Right cardiac atrium (tissue), 5 donors: ENCODE results near the gene RGS16. TPM values are rescaled to one million over a fixed set of nuclear protein-coding genes. Genes with fewer than 3 reads are reported as not detected.

Source experiments
- ATAC-seq, 2 donors: fragments of 200-7000 bp; cut with Tn5 transposase; one replicate each; pipeline versions ENCODE4 v1.8.0 to v1.9.1; 2020; ENCODE audit warnings: moderate library complexity in 2 of 2, mild to moderate bottlenecking in 1 of 2
- DNase-seq, 3 donors: peaks; one replicate each; pipeline ENCODE4 v3.0.0-alpha.2; 2020
- H3K27ac ChIP-seq: one replicate; pipeline ENCODE4 v1.5.1; 2013; ENCODE audit warnings: mild to moderate bottlenecking, low read length, control low read depth, moderate library complexity
- H3K27me3 ChIP-seq: one replicate; pipeline ENCODE4 v1.6.1; 2013; ENCODE audit not compliant: control insufficient read depth, insufficient read depth
- H3K4me1 ChIP-seq: one replicate; pipeline ENCODE4 v1.6.1; 2013; ENCODE audit warnings: low read length; ENCODE audit not compliant: control insufficient read depth, insufficient read depth
- H3K4me3 ChIP-seq: one replicate; pipeline ENCODE4 v1.5.1; 2013; ENCODE audit warnings: low read length, control low read depth
- H3K9me3 ChIP-seq: one replicate; pipeline ENCODE4 v1.6.1; 2013; ENCODE audit warnings: low read length; ENCODE audit not compliant: control insufficient read depth
- WGBS: extraction: QIAGEN DNeasy Blood & Tissue Kit; methylation state at CpG from one replicate; pipeline ENCODE4 v1.1.7; 2013; 5-methylcytosine and 5-hydroxymethylcytosine counted together
- intact Hi-C, 4 donors: fragments of 100-400 bp; cut with DNase I; formaldehyde crosslinking; loops; one replicate each; pipeline versions ENCODE4 v1.11.0 to v1.14.0; 2022 to 2023
- polyA plus RNA-seq: library from polyadenylated mRNA; stranded (reverse); fragments of 200-250 nt; gene quantifications from one replicate; pipeline ENCODE4 v1.2.3, GENCODE V29; 2013
- total RNA-seq, 4 donors: library from RNA; stranded (reverse); fragmentation: NEBNext Ultra II Directional; extraction: Animal tissue kit (Norgen Biotek cat#: 25700); gene quantifications; one replicate each; pipeline ENCODE4 v1.2.1, GENCODE V29; 2021
- donor health status: healthy with polysubstance abuse.
- donor health status: DM: no; HTN: yes; CAD: no.
- donor health status: DM: no; HTN: no; CAD: no.
- donor health status: DM: no; HTN: yes; CAD: no; lungs with severe emphysema.
- donor health status: DM: yes; HTN: yes; CAD: no.

RGS16 gene
- total and polyA plus RNA-seq, 5 donors = 0.47 to 2.1 (median 0.79) TPM

DNA sequence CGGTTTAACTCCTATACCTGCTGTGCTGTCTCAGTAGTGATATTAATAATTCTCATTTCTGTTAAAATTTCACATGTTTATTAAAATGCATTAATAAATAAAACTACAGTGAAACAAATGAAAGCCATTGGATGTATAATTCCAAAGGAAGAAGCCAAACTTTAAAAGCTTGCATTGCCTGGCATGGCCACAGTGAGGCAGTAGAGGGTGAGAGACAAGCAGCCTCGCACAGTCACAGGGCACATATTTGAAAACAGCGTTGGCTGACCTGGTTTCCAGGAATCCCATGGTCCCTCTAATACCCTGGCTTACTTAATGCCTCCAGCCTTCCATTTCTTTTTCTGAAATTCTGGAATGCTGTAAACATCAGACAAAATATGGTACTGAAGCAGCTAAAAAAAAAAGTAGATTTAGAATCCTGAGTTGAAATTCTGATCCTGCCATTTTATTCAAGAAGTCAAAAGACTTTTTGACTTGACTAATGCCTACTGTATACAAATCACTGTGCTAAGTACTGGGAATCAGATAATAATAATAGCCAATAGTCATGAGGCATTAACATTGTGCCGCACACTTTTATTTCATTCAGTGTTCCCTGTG, 8.4 kb downstream of the RGS16 start:
- Histone ChIP-seq H3K27ac (no peak overlapping the region), H3K9me3 (no peaks in the 10 kb centered on the region), H3K4me1 (no peaks in the 10 kb centered on the region), H3K4me3 (no peak overlapping the region), H3K27me3 (no peaks in the 10 kb centered on the region)
- peak; percentile 63 to 76 (median 74) for DNase-seq
- ATAC-seq = peak; percentile 70 to 78
- WGBS = 36% methylated on average over 4 of the region's 4 CpGs
- intact Hi-C loops = loop anchor here in 2 of 4 donors (10.0 kb wide), 1 partner anchor 151 kb away; no protein-coding TSS in a partner anchor

- DNase-seq = no peak
- H3K4me3 ChIP-seq = no peak overlapping the region
- H3K27ac ChIP-seq = no peak overlapping the region
- no peaks in the 10 kb centered on the region for H3K4me1 ChIP-seq
- H3K9me3 ChIP-seq = no peaks in the 10 kb centered on the region
- ATAC-seq = no peak
- intact Hi-C loops = loop anchor here in 3 of 4 donors (10.0 kb wide), 2 partner anchors 145 to 505 kb away; no protein-coding TSS in a partner anchor
- WGBS = 93% methylated on average over 5 of the region's 5 CpGs
- no peaks in the 10 kb centered on the region for H3K27me3 ChIP-seq
Measured at GRCh38 chr1:182589931-182590330, 14.3 kb downstream of the RGS16 start.

- 82% methylated on average over 3 of the region's 3 CpGs for WGBS
- H3K27ac ChIP-seq = no peak overlapping the region
- DNase-seq (no peak), ATAC-seq (no peak)
- intact Hi-C loops = loop anchor here in 2 of 4 donors (10.0 kb wide), 2 partner anchors 145 to 505 kb away; no protein-coding TSS in a partner anchor
- peaks cover 1% of the 10 kb centered on the region for H3K4me1 ChIP-seq
- H3K9me3 ChIP-seq = no peaks in the 10 kb centered on the region
- peak overlapping the region; percentile 66 for H3K4me3 ChIP-seq
- no peaks in the 10 kb centered on the region for H3K27me3 ChIP-seq
Measured at GRCh38 chr1:182589520-182589919, 14.7 kb downstream of the RGS16 start.

DNA sequence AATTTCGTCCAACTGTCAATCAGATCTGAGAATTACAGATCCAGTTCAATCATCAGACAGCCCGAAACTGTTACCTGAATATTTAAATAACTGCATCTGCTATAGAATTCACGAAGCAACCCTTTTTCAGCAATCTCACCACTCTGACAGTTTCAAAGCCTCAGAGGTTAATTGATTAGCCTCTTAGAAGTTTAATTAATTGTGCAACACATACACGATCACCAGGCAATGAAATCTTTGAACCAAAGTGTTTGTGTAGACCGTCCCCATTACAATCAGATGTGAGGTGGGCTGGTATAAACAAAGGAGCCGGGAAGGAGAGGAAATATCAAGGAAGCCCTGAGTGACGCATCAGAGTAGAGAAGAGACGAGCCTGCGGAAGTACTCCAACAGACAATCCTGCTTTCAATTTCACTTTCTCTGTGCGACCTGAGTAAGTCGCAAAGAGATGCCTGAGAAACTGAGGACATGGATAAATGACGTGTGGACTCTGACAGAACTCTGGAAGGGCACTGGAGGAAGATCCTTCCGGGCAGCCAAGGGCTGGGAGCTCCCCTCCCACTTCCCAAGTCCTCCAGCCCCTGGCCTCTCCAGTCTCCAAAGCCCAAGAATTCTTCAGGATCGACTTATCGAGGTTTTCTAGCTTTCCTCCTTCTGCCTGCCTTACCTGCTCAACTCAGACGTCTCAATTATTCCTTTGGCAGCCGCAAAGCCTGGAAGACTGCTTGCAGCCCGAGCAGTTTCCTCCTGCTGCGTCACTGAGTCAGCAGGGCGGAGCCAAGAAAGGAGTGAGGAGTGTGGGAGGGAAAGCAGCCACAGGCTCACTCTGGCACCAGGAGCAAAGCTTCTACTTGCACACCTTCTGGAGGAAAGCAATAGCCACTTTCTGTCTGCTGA, 15.4 kb downstream of the RGS16 start, which contains the start of gene RNASEL:
RNASEL (minus strand) TSS at position 757 of the 897 bp plus-strand sequence. CDS start 2,450 bp downstream, outside the sequence.
- DNase-seq = peak; percentile 80 to 89 (median 87)
- H3K4me3 ChIP-seq = peak within 1 kb of the TSS; percentile 66
- intact Hi-C loops = loop anchor here in 2 of 4 donors (10.0 kb wide), 2 partner anchors 144 to 504 kb away; no protein-coding TSS in a partner anchor
- peaks cover 3% of the 10 kb centered on the region for H3K4me1 ChIP-seq
- H3K27me3 ChIP-seq = no peaks in the 10 kb centered on the region
- peak within 1 kb of the TSS; percentile 68 for H3K27ac ChIP-seq
- WGBS = 8% methylated on average over 20 of the region's 20 CpGs
- no peaks in the 10 kb centered on the region for H3K9me3 ChIP-seq
- ATAC-seq = peak; percentile 94 to 95

GRCh38 chr1:182587666-182588499, 16.3 kb downstream of the RGS16 start:
- no peaks in the 10 kb centered on the region for H3K9me3 ChIP-seq
- ATAC-seq (no peak), DNase-seq (no peak)
- H3K4me3 ChIP-seq = peak overlapping the region; percentile 66
- H3K27ac ChIP-seq = no peak overlapping the region
- H3K27me3 ChIP-seq = no peaks in the 10 kb centered on the region
- intact Hi-C loops = loop anchor here in 2 of 4 donors (10.0 kb wide), 2 partner anchors 143 to 503 kb away; no protein-coding TSS in a partner anchor
- 46% methylated on average over 4 of the region's 4 CpGs for WGBS
- peaks cover 3% of the 10 kb centered on the region for H3K4me1 ChIP-seq

GRCh38 chr1:182587093-182587492, 17.1 kb downstream of the RGS16 start:
- Histone ChIP-seq H3K27me3 (no peaks in the 10 kb centered on the region), H3K9me3 (no peaks in the 10 kb centered on the region), H3K4me1 (peaks cover 3% of the 10 kb centered on the region), H3K27ac (no peak overlapping the region), H3K4me3 (no peak overlapping the region)
- 0% methylated on average over 1 of the region's 1 CpG for WGBS
- ATAC-seq (no peak), DNase-seq (no peak)
- intact Hi-C loops = loop anchor here in 2 of 4 donors (10.0 kb wide), 2 partner anchors 142 to 502 kb away; no protein-coding TSS in a partner anchor

GRCh38 chr1:182586380-182586779, 17.8 kb downstream of the RGS16 start:
- Histone ChIP-seq H3K27ac (no peak overlapping the region), H3K27me3 (no peaks in the 10 kb centered on the region), H3K9me3 (no peaks in the 10 kb centered on the region), H3K4me1 (peaks cover 3% of the 10 kb centered on the region), H3K4me3 (no peak overlapping the region)
- ATAC-seq (no peak), DNase-seq (no peak)
- WGBS = 93% methylated on average over 11 of the region's 11 CpGs
- intact Hi-C loops = loop anchor here in 2 of 4 donors (10.0 kb wide), 2 partner anchors 142 to 502 kb away; no protein-coding TSS in a partner anchor

DNA sequence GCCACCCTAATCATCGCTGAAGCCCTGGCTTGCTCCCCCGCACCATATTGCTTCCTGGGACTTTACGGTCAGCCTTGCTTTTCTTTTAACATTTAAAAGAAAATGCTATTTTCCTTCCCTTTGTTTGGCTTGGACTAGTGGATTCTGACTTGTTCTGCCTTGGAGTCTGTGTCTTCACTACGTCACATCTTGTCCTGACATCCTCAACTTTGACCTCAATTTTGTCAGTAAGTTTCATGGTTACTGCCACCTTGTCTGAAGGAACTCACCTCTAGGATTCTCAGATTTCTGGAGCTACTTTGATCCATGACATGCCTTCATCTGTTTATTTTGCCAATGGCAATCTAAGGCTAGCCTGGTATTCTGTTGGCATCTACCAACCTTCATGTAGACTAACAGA, 19.4 kb downstream of the RGS16 start:
- DNase-seq (peak in 1 of 3 donors; percentile 46), ATAC-seq (no peak)
- Histone ChIP-seq H3K9me3 (no peaks in the 10 kb centered on the region), H3K4me3 (no peak overlapping the region), H3K4me1 (peaks cover 3% of the 10 kb centered on the region), H3K27me3 (no peaks in the 10 kb centered on the region), H3K27ac (no peak overlapping the region)
- intact Hi-C loops = loop anchor here in 2 of 4 donors (10.0 kb wide), 2 partner anchors 140 to 500 kb away; no protein-coding TSS in a partner anchor
- WGBS = 92% methylated on average over 4 of the region's 4 CpGs

DNA sequence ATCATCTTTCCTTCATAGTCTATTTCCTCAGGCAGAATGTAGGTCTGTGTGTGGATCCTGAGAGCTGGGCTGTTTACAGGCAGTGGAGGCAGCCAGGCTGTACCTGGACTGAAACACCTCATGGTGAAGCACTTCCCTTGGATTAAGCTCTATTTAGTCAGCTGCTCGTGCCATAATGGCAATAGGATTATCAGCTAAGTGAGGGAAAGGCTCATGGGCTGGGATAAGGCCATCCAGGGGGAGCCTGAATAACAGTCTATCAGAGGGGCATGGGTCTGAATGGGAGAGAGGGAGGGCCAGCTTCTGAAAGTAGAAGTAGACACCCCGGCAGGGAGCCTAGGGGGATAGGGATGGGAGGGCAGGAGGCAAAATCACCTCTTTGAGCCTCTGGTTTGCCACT, 23.5 kb downstream of the RGS16 start:
- H3K27me3 ChIP-seq = no peaks in the 10 kb centered on the region
- H3K4me3 ChIP-seq = no peak overlapping the region
- intact Hi-C loops = loop anchor here in 2 of 4 donors (10.0 kb wide), 2 partner anchors 136 to 496 kb away; no protein-coding TSS in a partner anchor
- ATAC-seq = no peak
- peaks cover 3% of the 10 kb centered on the region for H3K4me1 ChIP-seq
- DNase-seq = no peak
- 90% methylated on average over 2 of the region's 2 CpGs for WGBS
- no peak overlapping the region for H3K27ac ChIP-seq
- no peaks in the 10 kb centered on the region for H3K9me3 ChIP-seq

DNA sequence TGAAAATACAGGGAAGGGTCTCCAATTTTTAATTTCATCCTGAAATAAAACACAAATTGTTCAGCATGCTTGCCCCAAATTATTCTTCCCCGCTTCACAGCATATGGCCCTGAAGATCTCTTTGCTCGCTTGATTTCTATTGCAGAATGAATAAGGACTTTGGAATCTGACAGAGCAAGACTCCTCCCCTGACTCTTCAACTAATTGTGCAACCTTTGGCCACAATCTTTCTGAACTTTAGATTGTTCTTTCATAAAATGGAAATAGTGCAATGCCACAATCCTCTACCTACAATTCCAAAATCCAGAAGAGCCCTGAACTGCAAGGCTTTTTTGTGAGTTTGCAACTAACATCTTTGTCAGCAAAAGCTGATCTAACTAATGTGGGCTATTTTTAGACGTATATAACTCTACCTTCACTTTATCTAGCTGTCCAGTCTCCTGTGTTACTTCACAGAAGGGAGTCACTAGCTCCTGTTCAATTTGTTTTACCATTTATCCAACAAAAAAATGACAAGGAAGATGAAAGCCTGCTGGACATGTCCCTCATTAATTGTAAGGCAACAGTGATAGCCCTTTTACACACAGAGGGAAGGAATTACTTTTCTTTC, 28.5 kb downstream of the RGS16 start:
- 65% methylated on average over 3 of the region's 3 CpGs for WGBS
- no peaks in the 10 kb centered on the region for H3K9me3 ChIP-seq
- H3K4me3 ChIP-seq = no peak overlapping the region
- intact Hi-C loops = no loop called here
- no peaks in the 10 kb centered on the region for H3K4me1 ChIP-seq
- peak in 1 of 2 donors; percentile 56 for ATAC-seq
- H3K27me3 ChIP-seq = no peaks in the 10 kb centered on the region
- H3K27ac ChIP-seq = no peak overlapping the region
- no peak for DNase-seq
